ENCODE data around the gene BEAN1.

BEAN1 gene

GRCh38 chr16:66473654-66474519, 46.8 kb downstream of the BEAN1 start:
- DNase-seq = peak; percentile 29

- peak; percentile 80 for DNase-seq
Observed at GRCh38 chr16:66474750-66475199, 47.7 kb downstream of the BEAN1 start.

- no peak for DNase-seq
Observed at GRCh38 chr16:66475232-66475631, 48.1 kb downstream of the BEAN1 start.

GRCh38 chr16:66476328-66477027, 49.4 kb downstream of the BEAN1 start:
- no peak for DNase-seq

GRCh38 chr16:66477028-66477515, 50.0 kb downstream of the BEAN1 start:
- no peak for DNase-seq

- peak; percentile 46 for DNase-seq
Observed at GRCh38 chr16:66478733-66479511, 51.8 kb downstream of the BEAN1 start.

GRCh38 chr16:66479661-66480264, 52.7 kb downstream of the BEAN1 start:
- no peak for DNase-seq

GRCh38 chr16:66480265-66481080, 53.4 kb downstream of the BEAN1 start:
- no peak for DNase-seq

- DNase-seq = no peak
Observed at GRCh38 chr16:66481081-66481942, 54.2 kb downstream of the BEAN1 start.

GRCh38 chr16:66481943-66482390, 54.9 kb downstream of the BEAN1 start:
- no peak for DNase-seq

- DNase-seq = peak; percentile 63
Observed at GRCh38 chr16:66483689-66484452, 56.8 kb downstream of the BEAN1 start.

- DNase-seq = no peak
Observed at GRCh38 chr16:66484453-66485213, 57.5 kb downstream of the BEAN1 start.

GRCh38 chr16:66485376-66485775, 58.3 kb downstream of the BEAN1 start:
- no peak for DNase-seq

GRCh38 chr16:66486199-66486772, 59.2 kb downstream of the BEAN1 start:
- no peak for DNase-seq

GRCh38 chr16:66486773-66487579, 59.9 kb downstream of the BEAN1 start:
- DNase-seq = no peak

- no peak for DNase-seq
Observed at GRCh38 chr16:66487580-66488275, 60.6 kb downstream of the BEAN1 start.

GRCh38 chr16:66488505-66488904, 61.4 kb downstream of the BEAN1 start:
- no peak for DNase-seq
